Endothelial cell of coronary artery (primary cell): ENCODE measurements around the gene FIGLA. TPM values are rescaled to one million over a fixed set of nuclear protein-coding genes. Genes with fewer than 3 reads are reported as not detected.

Source experiments
- total RNA-seq: library from RNA; depleted of rRNA; stranded (reverse); fragments of >200 nt; gene quantifications from 2 replicates; pipeline ENCODE4 v1.2.3, GENCODE V29; 2014

Gene FIGLA
- total RNA-seq: not detected in 2 replicates

GRCh38 chr2:70790136-70790828 is at the start of gene FIGLA:
FIGLA (minus strand) TSS chr2:70790643; CDS start chr2:70790638, 5 bp downstream.

GRCh38 chr2:70835643-70836042 is 45.2 kb upstream of the FIGLA start, which contains the start of gene CD207:
CD207 (minus strand) TSS chr2:70835816; CDS start chr2:70835776, 40 bp downstream.

DNA sequence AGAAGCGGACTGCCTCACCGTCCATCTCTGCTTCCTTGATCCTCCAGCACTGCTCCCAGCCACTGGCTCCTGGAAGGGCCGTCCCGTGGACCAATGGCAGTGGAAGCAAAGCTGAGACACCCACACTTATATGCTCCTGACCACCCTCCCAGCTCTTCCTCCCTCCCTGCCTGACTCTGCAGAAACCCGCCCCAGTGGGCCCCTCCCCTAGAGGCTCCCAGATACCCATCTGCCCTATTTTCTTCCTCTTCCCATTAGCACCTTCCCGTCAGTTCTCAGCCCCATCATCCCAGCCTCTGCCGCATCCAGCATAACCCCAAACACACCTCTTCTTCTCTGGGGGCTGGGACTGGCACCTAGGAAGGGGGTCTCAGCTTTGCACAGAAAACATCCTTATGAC is 30.1 kb upstream of the FIGLA start, which contains the start of gene CLEC4F:
TSS of gene CLEC4F (minus strand) at position 101 of the 400 bp plus-strand sequence. CDS start at position 25, 76 bp downstream.

GRCh38 chr2:70767699-70768589 is 22.5 kb downstream of the FIGLA start, which contains the start of gene ADD2:
ADD2 (minus strand) TSS chr2:70768200; CDS start chr2:70706408, 61,792 bp downstream.

Other genes with a start within 250 kb of the FIGLA start
- 0.09 and 0.38 TPM in 2 replicates for gene TGFA, start 236.8 kb downstream of the FIGLA start, total RNA-seq
- gene ADD2, start 22.4 kb downstream of the FIGLA start, total RNA-seq: 0.28 and 4.3 TPM in 2 replicates
- gene CLEC4F, start 30.0 kb upstream of the FIGLA start, total RNA-seq: under 0.01 TPM in 1 of 2 replicates, not detected in the other
- gene CD207, start 45.2 kb upstream of the FIGLA start, total RNA-seq: under 0.01 TPM in 1 of 2 replicates, not detected in the other
- 0.75 and 0.81 TPM in 2 replicates for gene VAX2, start 109.9 kb upstream of the FIGLA start, total RNA-seq
- 0.28 TPM in 1 of 2 replicates, not detected in the other for gene ATP6V1B1, start 145.3 kb upstream of the FIGLA start, total RNA-seq
- gene ANKRD53, start 188.0 kb upstream of the FIGLA start, total RNA-seq: 0.09 and 0.18 TPM in 2 replicates
- 26.9 and 27.3 TPM in 2 replicates for gene TEX261, start 204.2 kb upstream of the FIGLA start, total RNA-seq